Prostate gland (tissue), 2 donors: ENCODE results near the gene TMEM63C. TPM values are rescaled to one million over a fixed set of nuclear protein-coding genes. Genes with fewer than 3 reads are reported as not detected.

Source experiments
- DNase-seq: peaks from one replicate; pipeline ENCODE4 v3.0.0-alpha.2; 2019; ENCODE audit warnings: low spot score
- H3K27ac ChIP-seq, 2 donors: fragments of 200-600 bp; sonication (generic); 2 replicates each; pipeline ENCODE4 v1.5.1; 2017 to 2019
- H3K27me3 ChIP-seq: fragments of 200-600 bp; sonication (generic); replicated peaks from 2 replicates; pipeline ENCODE4 v1.5.1; 2019; ENCODE audit not compliant: insufficient read depth
- H3K36me3 ChIP-seq, 2 donors: fragments of 200-600 bp; sonication (generic); 1 replicate in 1 of 2; 2 replicates in 1 of 2; pipeline versions ENCODE4 v1.5.1 to v1.8.1; 2017 to 2019
- H3K4me1 ChIP-seq: fragments of 200-600 bp; sonication (generic); replicated peaks from 2 replicates; pipeline ENCODE4 v1.5.1; 2019
- H3K4me3 ChIP-seq, 2 donors: fragments of 200-600 bp; sonication (generic); 2 replicates each; pipeline ENCODE4 v1.5.1; 2017 to 2019
- H3K9me3 ChIP-seq: fragments of 200-600 bp; sonication (generic); 2 replicates; pipeline ENCODE4 v1.5.1; 2017
- CTCF ChIP-seq, 4 experiments: fragments of 200-600 bp in 2 of 4; fragments of 450-650 bp in 2 of 4; sonication (generic) in 2 of 4; IDR thresholded peaks; 1 replicate in 3 of 4; 2 replicates in 1 of 4; pipeline ENCODE4 v1.5.1; 2016 to 2019; ENCODE audit warnings: antibody characterized with exemption in 4 of 4, mild to moderate bottlenecking in 2 of 4, moderate library complexity in 2 of 4
- POLR2A ChIP-seq: fragments of 450-650 bp; IDR thresholded peaks from one replicate; pipeline ENCODE4 v1.6.1; 2016; ENCODE audit warnings: antibody characterized with exemption, mild to moderate bottlenecking
- POLR2AphosphoS5 ChIP-seq: sonication (generic); formaldehyde crosslinking; IDR thresholded peaks from one replicate; pipeline ENCODE4 v1.6.1; 2017; ENCODE audit warnings: antibody characterized with exemption
- WGBS: methylation state at CpG from one replicate; pipeline ENCODE4 v1.1.5; 2018; 5-methylcytosine and 5-hydroxymethylcytosine counted together
- intact Hi-C: fragments of 100-400 bp; cut with DNase I; formaldehyde crosslinking; loops from one replicate; pipeline ENCODE4 v1.14.2; 2022
- total RNA-seq, 2 donors: library from RNA; depleted of rRNA; stranded (reverse); fragments of >200 nt; gene quantifications; one replicate each; pipeline ENCODE4 v1.1.0, GENCODE V29; 2016

TMEM63C gene
- total RNA-seq, 2 donors from 2014 or later, result 2.0 to 7.8 TPM

- TF ChIP-seq CTCF (IDR thresholded peaks at IDR 0.05) (no peak), POLR2A (no peak), POLR2AphosphoS5 (no peak)
- Histone ChIP-seq H3K36me3 (no peaks in the 10 kb centered on the region), H3K4me3 (no peak overlapping the region), H3K27me3 (no peaks in the 10 kb centered on the region), H3K4me1 (no peaks in the 10 kb centered on the region), H3K9me3 (no peaks in the 10 kb centered on the region), H3K27ac (no peak overlapping the region)
- no peak for DNase-seq
- intact Hi-C loops, result no loop called here
- 78% methylated on average over 3 of the region's 3 CpGs for WGBS
These were observed 5.8 kb upstream of the TMEM63C start for GRCh38 chr14:77175843-77176242.

DNA sequence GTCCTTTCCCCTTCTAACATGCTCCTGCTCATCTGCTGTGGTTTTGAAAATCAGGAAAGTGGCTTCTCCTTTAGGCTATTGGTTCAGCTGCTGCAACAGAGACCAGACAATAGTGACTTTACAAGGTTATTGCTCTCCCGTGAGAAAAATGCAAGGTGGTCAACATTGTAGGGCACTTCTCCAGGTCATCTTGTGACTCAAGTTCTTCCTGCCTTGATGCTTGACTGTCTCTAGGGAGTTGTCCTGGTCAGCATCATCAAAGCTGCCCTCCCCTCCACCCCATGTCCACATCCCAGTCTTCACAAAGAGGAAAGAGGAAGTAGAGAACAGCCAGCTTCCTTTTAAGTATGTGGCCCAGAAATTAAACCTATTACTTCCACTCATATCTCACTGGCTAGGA lies 3.9 kb upstream of the TMEM63C start:
- H3K4me3 ChIP-seq, result no peak overlapping the region
- no peaks in the 10 kb centered on the region for H3K4me1 ChIP-seq
- no peak for DNase-seq
- H3K27ac ChIP-seq, result no peak overlapping the region
- H3K27me3 ChIP-seq, result no peaks in the 10 kb centered on the region
- WGBS, result 3% methylated on average over 1 of the region's 1 CpG
- H3K36me3 ChIP-seq, result no peaks in the 10 kb centered on the region
- TF ChIP-seq POLR2A (no peak), CTCF (IDR thresholded peaks at IDR 0.05) (no peak), POLR2AphosphoS5 (no peak)
- H3K9me3 ChIP-seq, result no peaks in the 10 kb centered on the region
- intact Hi-C loops, result no loop called here

DNA sequence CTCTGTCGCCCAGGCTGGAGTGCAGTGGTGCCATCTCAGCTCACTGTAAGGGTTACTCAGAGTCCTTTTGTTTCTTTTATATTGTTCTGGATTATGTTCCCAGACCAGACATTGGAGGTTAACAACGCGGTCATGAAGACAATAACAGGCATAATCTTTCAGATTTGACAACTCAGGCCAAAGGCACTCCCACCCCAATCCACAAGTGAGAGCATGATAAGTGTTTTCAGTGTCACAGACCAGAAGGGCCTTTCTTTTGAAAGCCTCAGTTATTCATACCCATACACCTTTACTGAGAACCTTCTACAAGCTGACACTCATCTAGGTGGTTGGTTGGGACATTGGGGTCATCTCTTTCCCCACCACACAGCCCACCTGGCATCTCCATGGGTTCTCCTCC lies 2.9 kb upstream of the TMEM63C start:
- TF ChIP-seq POLR2A, result no peak
- no peak for TF ChIP-seq POLR2AphosphoS5
- TF ChIP-seq CTCF (IDR thresholded peaks at IDR 0.05), result no peak
- intact Hi-C loops, result no loop called here
- no peak for DNase-seq
- Histone ChIP-seq H3K36me3 (no peaks in the 10 kb centered on the region), H3K9me3 (no peaks in the 10 kb centered on the region), H3K4me1 (no peaks in the 10 kb centered on the region), H3K27ac (no peak overlapping the region), H3K27me3 (no peaks in the 10 kb centered on the region), H3K4me3 (no peak overlapping the region)
- 47% methylated on average over 3 of the region's 3 CpGs for WGBS

DNA sequence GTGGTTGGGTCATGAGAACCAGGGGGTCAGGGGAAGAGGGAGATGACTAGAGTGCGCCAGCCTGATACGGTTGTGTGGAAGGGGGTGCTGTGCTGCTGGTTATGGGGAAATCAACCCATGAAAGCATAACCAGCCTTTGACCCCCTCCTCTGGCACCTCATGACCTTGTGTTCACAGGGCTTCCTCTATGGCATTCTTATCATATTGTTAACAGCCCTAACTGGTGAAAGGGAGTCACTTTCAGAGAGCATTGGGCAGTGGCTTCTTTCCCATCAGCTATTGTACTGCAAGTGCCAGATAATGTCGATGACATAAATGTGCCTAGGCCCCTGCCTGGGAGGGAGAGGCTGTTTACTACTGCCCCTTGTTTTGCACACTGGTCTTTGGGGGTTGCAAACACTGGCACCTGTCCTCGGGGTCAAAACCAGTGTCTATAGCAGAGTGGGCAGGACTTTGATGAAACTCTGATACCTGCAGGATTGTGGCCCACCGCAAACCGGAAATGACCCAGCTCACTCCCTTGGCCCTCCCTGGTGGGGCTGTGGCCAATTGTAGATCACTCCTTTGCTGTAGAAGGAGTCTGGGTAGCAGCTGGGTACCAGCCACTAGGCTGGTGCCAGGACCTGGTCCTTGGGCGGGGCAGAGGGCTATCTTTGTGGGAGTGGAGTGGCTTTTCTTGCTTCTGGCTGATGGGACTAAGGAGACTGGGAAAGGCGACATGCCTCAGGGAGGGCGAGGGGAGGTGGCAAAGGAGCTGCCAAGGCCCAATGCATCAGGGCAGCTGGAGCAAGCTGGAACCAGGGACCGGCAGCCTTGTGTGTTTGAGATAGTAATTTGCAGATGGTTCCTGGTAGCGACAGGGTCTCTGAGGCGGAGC lies 634 bp upstream of the TMEM63C start:
- Histone ChIP-seq H3K4me1 (no peaks in the 10 kb centered on the region), H3K9me3 (no peaks in the 10 kb centered on the region), H3K36me3 (no peaks in the 10 kb centered on the region), H3K27ac (no peak overlapping the region), H3K4me3 (peak overlapping the region; percentile 17 to 36), H3K27me3 (no peaks in the 10 kb centered on the region)
- DNase-seq, result no peak
- TF ChIP-seq CTCF (IDR thresholded peaks at IDR 0.05) (no peak), POLR2AphosphoS5 (no peak), POLR2A (no peak)
- 30% methylated on average over 12 of the region's 12 CpGs for WGBS
- intact Hi-C loops, result no loop called here

DNA sequence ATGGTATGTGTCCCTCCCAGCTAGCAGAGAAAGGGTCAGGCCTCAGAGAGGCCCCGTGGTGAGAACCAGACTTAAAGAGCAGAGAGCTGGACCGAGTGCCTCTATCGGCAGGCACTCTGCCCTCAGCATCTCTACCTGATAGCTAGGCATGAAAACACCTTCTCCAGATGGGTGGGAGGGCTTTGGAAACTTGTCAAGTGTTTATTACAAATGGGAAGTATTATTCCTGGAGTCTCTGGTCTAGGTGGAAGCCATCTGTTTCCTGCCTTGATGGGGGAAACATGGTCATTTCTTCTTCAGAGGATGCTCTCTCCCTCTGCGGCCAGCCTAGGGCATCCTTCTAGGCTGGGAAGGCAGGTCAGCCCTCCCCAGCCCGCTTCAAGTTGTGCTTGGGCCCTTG lies 2.3 kb downstream of the TMEM63C start:
- 55% methylated on average over 5 of the region's 5 CpGs for WGBS
- Histone ChIP-seq H3K27me3 (no peaks in the 10 kb centered on the region), H3K27ac (no peak overlapping the region)

More for the DNA sequence above, 2.3 kb downstream of the TMEM63C start:
- no peak overlapping the region for H3K4me3 ChIP-seq
- TF ChIP-seq POLR2AphosphoS5, result no peak
- TF ChIP-seq CTCF (IDR thresholded peaks at IDR 0.05), result no peak
- no peak for TF ChIP-seq POLR2A
- no peaks in the 10 kb centered on the region for H3K4me1 ChIP-seq
- intact Hi-C loops, result no loop called here
- no peaks in the 10 kb centered on the region for H3K36me3 ChIP-seq
- DNase-seq, result no peak
- no peaks in the 10 kb centered on the region for H3K9me3 ChIP-seq
